Fibroblast of lung (primary cell): Measurements from ENCODE around the gene COLEC12. TPM values are rescaled to one million over a fixed set of nuclear protein-coding genes. Genes with fewer than 3 reads are reported as not detected.

Experiments
- DNase-seq, 2 donors: peaks; one replicate each; pipeline versions ENCODE4 v3.0.0 to v3.0.0-alpha.2; 2010; ENCODE audit warnings: low read depth in 2 of 2
- H2AFZ ChIP-seq: 2 replicates; pipeline ENCODE4 v1.5.1; 2012; ENCODE audit warnings: low read length, control low read depth, inconsistent platforms
- H3K27ac ChIP-seq: 2 replicates; pipeline ENCODE4 v1.5.1; 2011; ENCODE audit warnings: low read length, control low read depth; ENCODE audit not compliant: insufficient read depth
- H3K27me3 ChIP-seq: 2 replicates; pipeline ENCODE4 v1.5.1; 2011; ENCODE audit warnings: mild to moderate bottlenecking, low read length; ENCODE audit not compliant: control insufficient read depth, insufficient read depth
- H3K36me3 ChIP-seq: 2 replicates; pipeline ENCODE4 v1.5.1; 2011; ENCODE audit warnings: low read length; ENCODE audit not compliant: control insufficient read depth, insufficient read depth
- H3K4me1 ChIP-seq: 2 replicates; pipeline ENCODE4 v1.5.1; 2011; ENCODE audit warnings: low read length; ENCODE audit not compliant: control insufficient read depth, insufficient read depth; ENCODE audit errors: extremely low read depth
- H3K4me2 ChIP-seq: 2 replicates; pipeline ENCODE4 v1.5.1; 2011; ENCODE audit warnings: low read length, control low read depth; ENCODE audit not compliant: insufficient read depth; ENCODE audit errors: extremely low read depth
- H3K4me3 ChIP-seq, 4 experiments: fragments of 200-600 bp in 1 of 4; sonication (generic) in 1 of 4; replicated peaks in 1 of 4; 2 replicates each; pipeline ENCODE4 v1.5.1; 2011 to 2016; ENCODE audit warnings: low read length in 4 of 4, low read depth in 3 of 4, mild to moderate bottlenecking in 3 of 4, control low read depth in 2 of 4, inconsistent platforms in 1 of 4, mixed read lengths in 1 of 4; ENCODE audit not compliant: insufficient read depth in 1 of 4; ENCODE audit errors: control extremely low read depth in 1 of 4
- H3K79me2 ChIP-seq: 2 replicates; pipeline ENCODE4 v1.5.1; 2012; ENCODE audit warnings: mild to moderate bottlenecking, low read length, inconsistent platforms; ENCODE audit not compliant: control insufficient read depth, insufficient read depth
- H3K9ac ChIP-seq: 2 replicates; pipeline ENCODE4 v1.5.1; 2011; ENCODE audit warnings: mild to moderate bottlenecking, low read length, control low read depth; ENCODE audit not compliant: insufficient read depth
- H3K9me3 ChIP-seq: 2 replicates; pipeline ENCODE4 v1.5.1; 2012; ENCODE audit warnings: low read depth, low read length; ENCODE audit not compliant: control insufficient read depth, insufficient read depth
- H4K20me1 ChIP-seq: 2 replicates; pipeline ENCODE4 v1.5.1; 2011; ENCODE audit warnings: low read length; ENCODE audit not compliant: control insufficient read depth, insufficient read depth; ENCODE audit errors: extremely low read depth
- EZH2 ChIP-seq: IDR thresholded peaks from 2 replicates; pipeline ENCODE4 v1.5.1; 2012; ENCODE audit warnings: low read length, control low read depth, mild to moderate bottlenecking; ENCODE audit errors: missing control alignments
- polyA plus RNA-seq, 2 donors: library from polyadenylated mRNA; depleted of rRNA in 1 of 2; stranded (reverse) in 1 of 2; unstranded in 1 of 2; fragments of >200 nt; gene quantifications; 2 replicates each; pipeline ENCODE4 v1.2.1, GENCODE V29; 2011 to 2012; ENCODE audit warnings: missing spikeins in 1 of 2
- total RNA-seq: library from RNA; depleted of rRNA; stranded (reverse); fragments of >200 nt; gene quantifications from 2 replicates; pipeline ENCODE4 v1.2.1, GENCODE V29; 2014
- TF ChIP-seq, protein P1 (sequence below), 2 donors: IDR thresholded peaks in 1 of 2; conservative IDR thresholded peaks in 1 of 2; 1 replicate in 1 of 2; 2 replicates in 1 of 2; pipeline ENCODE4 v1.5.1; 2011 to 2012; ENCODE audit warnings: low read length in 2 of 2, control low read depth in 1 of 2, inconsistent platforms in 1 of 2, low read depth in 1 of 2, mild to moderate bottlenecking in 1 of 2

COLEC12 gene
- total and polyA plus RNA-seq, 2 donors (not counting 1 experiment from before 2014, with no cell fraction given) = 20.0 to 24.8 TPM

DNA sequence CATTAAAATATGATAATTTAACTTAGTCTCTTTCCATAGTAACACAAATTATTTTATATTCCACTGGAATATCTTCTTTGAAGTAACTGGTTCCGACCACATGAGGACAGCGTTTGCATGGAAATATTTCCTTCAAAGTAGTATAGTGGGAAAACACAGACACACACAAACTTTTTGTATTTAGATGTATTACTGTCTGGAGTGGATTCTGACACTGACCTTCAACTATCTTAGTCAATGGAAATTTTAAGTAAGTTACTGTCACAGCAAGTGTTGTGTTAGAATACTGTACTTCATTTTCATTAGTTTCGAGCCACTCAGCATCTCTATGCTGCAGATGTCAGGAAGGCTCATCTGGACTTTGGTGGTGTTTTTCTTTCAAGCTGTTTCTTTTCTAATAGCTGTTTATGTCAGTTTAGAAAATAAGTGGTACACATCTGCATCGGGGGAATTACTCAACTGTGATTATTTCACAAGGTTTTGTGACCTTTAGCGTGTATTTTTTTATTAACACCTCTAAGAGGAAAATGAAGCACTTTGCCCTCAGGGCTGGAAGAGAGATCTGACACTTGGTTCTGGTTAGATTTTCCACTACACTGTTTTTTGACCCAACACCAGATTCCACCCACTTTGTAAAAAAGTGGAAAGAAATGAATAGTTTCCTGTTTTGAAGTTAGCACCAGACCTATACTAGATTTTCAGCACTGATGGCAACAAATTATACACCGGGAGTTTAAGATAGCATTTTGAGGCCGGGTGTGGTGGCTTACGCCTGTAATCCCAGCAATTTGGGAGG is 213.8 kb downstream of the COLEC12 start:
- H2AFZ ChIP-seq = no peak overlapping the region
- no peaks in the 10 kb centered on the region for H3K79me2 ChIP-seq
- no peaks in the 10 kb centered on the region for H3K36me3 ChIP-seq
- no peak overlapping the region for H3K4me2 ChIP-seq
- H3K9ac ChIP-seq = no peak overlapping the region
- H3K4me1 ChIP-seq = no peaks in the 10 kb centered on the region
- no peaks in the 10 kb centered on the region for H4K20me1 ChIP-seq
- TF ChIP-seq, protein P1, sequence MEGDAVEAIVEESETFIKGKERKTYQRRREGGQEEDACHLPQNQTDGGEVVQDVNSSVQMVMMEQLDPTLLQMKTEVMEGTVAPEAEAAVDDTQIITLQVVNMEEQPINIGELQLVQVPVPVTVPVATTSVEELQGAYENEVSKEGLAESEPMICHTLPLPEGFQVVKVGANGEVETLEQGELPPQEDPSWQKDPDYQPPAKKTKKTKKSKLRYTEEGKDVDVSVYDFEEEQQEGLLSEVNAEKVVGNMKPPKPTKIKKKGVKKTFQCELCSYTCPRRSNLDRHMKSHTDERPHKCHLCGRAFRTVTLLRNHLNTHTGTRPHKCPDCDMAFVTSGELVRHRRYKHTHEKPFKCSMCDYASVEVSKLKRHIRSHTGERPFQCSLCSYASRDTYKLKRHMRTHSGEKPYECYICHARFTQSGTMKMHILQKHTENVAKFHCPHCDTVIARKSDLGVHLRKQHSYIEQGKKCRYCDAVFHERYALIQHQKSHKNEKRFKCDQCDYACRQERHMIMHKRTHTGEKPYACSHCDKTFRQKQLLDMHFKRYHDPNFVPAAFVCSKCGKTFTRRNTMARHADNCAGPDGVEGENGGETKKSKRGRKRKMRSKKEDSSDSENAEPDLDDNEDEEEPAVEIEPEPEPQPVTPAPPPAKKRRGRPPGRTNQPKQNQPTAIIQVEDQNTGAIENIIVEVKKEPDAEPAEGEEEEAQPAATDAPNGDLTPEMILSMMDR (conservative IDR thresholded peaks at IDR 0.05 in 1 of 2, IDR thresholded peaks at IDR 0.05 in 1 of 2; ENCODE audit: low read depth in 1 of 2, low read length in 2 of 2) = peak; percentile 55 to 64
- TF ChIP-seq EZH2 = no peak
- H3K27me3 ChIP-seq = no peaks in the 10 kb centered on the region
- DNase-seq = peak; percentile 26 to 58
- H3K9me3 ChIP-seq = no peaks in the 10 kb centered on the region
- no peak overlapping the region for H3K4me3 ChIP-seq
- no peak overlapping the region for H3K27ac ChIP-seq

DNA sequence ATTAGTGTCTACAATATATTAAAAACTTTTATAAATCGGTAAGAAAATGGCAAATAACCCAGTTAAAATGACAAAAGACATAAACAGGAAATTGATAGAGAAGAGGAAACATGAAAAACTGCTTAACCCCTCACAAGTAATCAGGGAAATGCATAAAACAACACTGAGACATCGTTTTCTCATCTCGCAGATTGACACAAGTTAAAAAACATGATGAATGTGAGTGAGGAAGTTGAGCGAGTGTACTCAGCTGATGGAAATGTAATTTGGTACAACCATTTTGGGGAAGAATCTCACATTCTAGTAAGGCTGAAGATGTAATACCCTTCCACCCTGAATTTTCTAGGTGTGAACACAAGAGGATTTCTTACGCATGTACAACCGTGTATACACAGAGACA is 214.7 kb downstream of the COLEC12 start:
- Histone ChIP-seq H3K4me3 (no peak overlapping the region), H3K4me1 (no peaks in the 10 kb centered on the region), H3K27me3 (no peaks in the 10 kb centered on the region), H3K4me2 (no peak overlapping the region), H3K27ac (no peak overlapping the region), H3K9ac (no peak overlapping the region), H4K20me1 (no peaks in the 10 kb centered on the region), H3K9me3 (no peaks in the 10 kb centered on the region), H2AFZ (no peak overlapping the region), H3K79me2 (no peaks in the 10 kb centered on the region), H3K36me3 (no peaks in the 10 kb centered on the region)
- TF ChIP-seq, protein P1 (conservative IDR thresholded peaks at IDR 0.05 in 1 of 2, IDR thresholded peaks at IDR 0.05 in 1 of 2; ENCODE audit: low read depth in 1 of 2, low read length in 2 of 2) = no peak
- no peak for TF ChIP-seq EZH2
- no peak for DNase-seq

- Histone ChIP-seq H4K20me1 (no peaks in the 10 kb centered on the region), H3K79me2 (no peaks in the 10 kb centered on the region), H3K4me2 (no peak overlapping the region), H3K4me3 (no peak overlapping the region), H3K36me3 (no peaks in the 10 kb centered on the region), H3K4me1 (no peaks in the 10 kb centered on the region), H3K27ac (no peak overlapping the region), H3K9ac (no peak overlapping the region), H3K27me3 (no peaks in the 10 kb centered on the region), H2AFZ (no peak overlapping the region), H3K9me3 (no peaks in the 10 kb centered on the region)
- no peak for DNase-seq
- TF ChIP-seq, protein P1 (conservative IDR thresholded peaks at IDR 0.05 in 1 of 2, IDR thresholded peaks at IDR 0.05 in 1 of 2; ENCODE audit: low read depth in 1 of 2, low read length in 2 of 2) = no peak
- TF ChIP-seq EZH2 = no peak
Observed at GRCh38 chr18:275486-275885, 225.0 kb downstream of the COLEC12 start.
